Liver (tissue), 9 donors: Measurements from ENCODE around the gene PRDX6. TPM values are rescaled to one million over a fixed set of nuclear protein-coding genes. Genes with fewer than 3 reads are reported as not detected.
"Not testable (repeated sequence)": the region's sequence is repeated elsewhere in the genome, so short reads cannot be mapped to it uniquely, and the experiment has no call there.

Experiments
- DNase-seq: peaks from one replicate; pipeline ENCODE4 v3.0.0-alpha.2; 2017; ENCODE audit warnings: low spot score
- H3K27ac ChIP-seq, 2 donors: one replicate each; pipeline ENCODE4 v1.7.0; 2013; ENCODE audit warnings: inconsistent platforms in 2 of 2, low read length in 2 of 2, control low read depth in 1 of 2, low read depth in 1 of 2, mild to moderate bottlenecking in 1 of 2
- H3K27me3 ChIP-seq, 4 donors: one replicate each; pipeline versions ENCODE4 v1.6.1 to v1.7.0; 2013; ENCODE audit warnings: low read length in 3 of 4, inconsistent platforms in 1 of 4, mild to moderate bottlenecking in 1 of 4, moderate library complexity in 1 of 4; ENCODE audit not compliant: control insufficient read depth in 4 of 4, insufficient read depth in 4 of 4
- H3K36me3 ChIP-seq, 4 donors: one replicate each; pipeline versions ENCODE4 v1.6.1 to v1.7.0; 2013; ENCODE audit warnings: low read length in 3 of 4, mild to moderate bottlenecking in 3 of 4, low read depth in 1 of 4, moderate library complexity in 1 of 4; ENCODE audit not compliant: control insufficient read depth in 4 of 4, insufficient read depth in 3 of 4
- H3K4me1 ChIP-seq, 4 donors: one replicate each; pipeline versions ENCODE4 v1.6.1 to v1.7.0; 2013; ENCODE audit warnings: low read length in 3 of 4, mild to moderate bottlenecking in 3 of 4, moderate library complexity in 1 of 4; ENCODE audit not compliant: control insufficient read depth in 4 of 4, insufficient read depth in 4 of 4
- H3K4me3 ChIP-seq, 3 donors: one replicate each; pipeline versions ENCODE4 v1.6.1 to v1.7.0; 2013; ENCODE audit warnings: low read length in 3 of 3, control low read depth in 1 of 3, low read depth in 1 of 3, mild to moderate bottlenecking in 1 of 3
- H3K9ac ChIP-seq, 2 donors: one replicate each; pipeline ENCODE4 v1.7.0; 2013; ENCODE audit warnings: low read length in 2 of 2, mild to moderate bottlenecking in 2 of 2, moderate library complexity in 2 of 2, control low read depth in 1 of 2, low read depth in 1 of 2
- H3K9me3 ChIP-seq, 4 donors: one replicate each; pipeline versions ENCODE4 v1.6.1 to v1.7.0; 2013; ENCODE audit warnings: low read length in 3 of 4; ENCODE audit not compliant: control insufficient read depth in 4 of 4
- EGR1 ChIP-seq, 2 donors: IDR thresholded peaks; 2 replicates each; pipeline ENCODE4 v1.6.1; 2016 to 2018; ENCODE audit warnings: antibody characterized with exemption in 2 of 2, low read depth in 2 of 2
- FOXA1 ChIP-seq: IDR thresholded peaks from 2 replicates; pipeline ENCODE4 v1.6.1; 2016; ENCODE audit warnings: antibody characterized with exemption
- FOXA2 ChIP-seq: IDR thresholded peaks from 2 replicates; pipeline ENCODE4 v1.6.1; 2016; ENCODE audit warnings: antibody characterized with exemption
- GABPA ChIP-seq, 2 donors: IDR thresholded peaks in 1 of 2; conservative IDR thresholded peaks in 1 of 2; 2 replicates each; pipeline ENCODE4 v1.6.1; 2016; ENCODE audit warnings: antibody characterized with exemption in 2 of 2, mild to moderate bottlenecking in 1 of 2, moderate library complexity in 1 of 2
- HNF4A ChIP-seq, 2 donors: conservative IDR thresholded peaks; 2 replicates each; pipeline ENCODE4 v1.6.1; 2016; ENCODE audit warnings: antibody characterized with exemption in 2 of 2, mild to moderate bottlenecking in 2 of 2
- HNF4G ChIP-seq: IDR thresholded peaks from 2 replicates; pipeline ENCODE4 v1.6.1; 2016; ENCODE audit warnings: antibody characterized with exemption
- JUND ChIP-seq, 2 donors: IDR thresholded peaks; 2 replicates each; pipeline ENCODE4 v1.6.1; 2016; ENCODE audit warnings: antibody characterized with exemption in 2 of 2
- NR2F2 ChIP-seq: IDR thresholded peaks from 2 replicates; pipeline ENCODE4 v1.6.1; 2016; ENCODE audit warnings: antibody characterized with exemption
- RAD21 ChIP-seq, 2 donors: IDR thresholded peaks; 2 replicates each; pipeline ENCODE4 v1.6.1; 2016; ENCODE audit warnings: antibody characterized with exemption in 2 of 2, mild to moderate bottlenecking in 2 of 2
- RXRA ChIP-seq, 2 donors: IDR thresholded peaks; 2 replicates each; pipeline ENCODE4 v1.6.1; 2017 to 2018; ENCODE audit warnings: antibody characterized with exemption in 2 of 2, mild to moderate bottlenecking in 1 of 2
- SP1 ChIP-seq: IDR thresholded peaks from 2 replicates; pipeline ENCODE4 v1.6.1; 2018; ENCODE audit warnings: antibody characterized with exemption, mild to moderate bottlenecking
- TAF1 ChIP-seq: conservative IDR thresholded peaks from 2 replicates; pipeline ENCODE4 v1.6.1; 2016; ENCODE audit warnings: antibody characterized with exemption, mild to moderate bottlenecking
- YY1 ChIP-seq: IDR thresholded peaks from 2 replicates; pipeline ENCODE4 v1.6.1; 2016; ENCODE audit warnings: antibody characterized with exemption, mild to moderate bottlenecking
- WGBS: extraction: QIAGEN DNeasy Blood & Tissue Kit; methylation state at CpG from one replicate; pipeline ENCODE4 v1.1.7; 2013; 5-methylcytosine and 5-hydroxymethylcytosine counted together
- polyA plus RNA-seq, 2 donors: library from polyadenylated mRNA; stranded (reverse) in 1 of 2; unstranded in 1 of 2; fragments of 200-250 nt in 1 of 2; fragments of >200 nt in 1 of 2; fragmentation: Nextera tagmentation in 1 of 2; extraction: Ambion mirVana in 1 of 2; gene quantifications; one replicate each; pipeline versions ENCODE4 v1.2.1 to v1.2.3, GENCODE V29; 2013 to 2015
- total RNA-seq, 2 donors: library from RNA; depleted of rRNA; stranded (reverse); fragments of >200 nt; gene quantifications; one replicate each; pipeline ENCODE4 v1.2.3, GENCODE V29; 2014
- TF ChIP-seq, protein P1 (sequence below): fragments of 150-350 bp; IDR thresholded peaks from 2 replicates; pipeline ENCODE4 v1.5.1; 2017; ENCODE audit warnings: improper control_type of control experiment, low read depth, low read length; ENCODE audit not compliant: missing input control
- TF ChIP-seq, protein P2 (sequence below): IDR thresholded peaks from 2 replicates; pipeline ENCODE4 v1.6.1; 2016; ENCODE audit warnings: antibody characterized with exemption
- TF ChIP-seq, protein P3 (sequence below): IDR thresholded peaks from 2 replicates; pipeline ENCODE4 v1.6.1; 2016; ENCODE audit warnings: antibody characterized with exemption, mild to moderate bottlenecking
- TF ChIP-seq, protein P4 (sequence below): IDR thresholded peaks from 2 replicates; pipeline ENCODE4 v1.6.1; 2016; ENCODE audit warnings: antibody characterized with exemption
- donor health status: healthy.
- donor health status: healthy.
- donor health status: healthy.
- donor health status: healthy.
- donor health status: healthy.

Gene PRDX6
- total and polyA plus RNA-seq, 4 donors, result 147 to 370 (median 240) TPM

DNA sequence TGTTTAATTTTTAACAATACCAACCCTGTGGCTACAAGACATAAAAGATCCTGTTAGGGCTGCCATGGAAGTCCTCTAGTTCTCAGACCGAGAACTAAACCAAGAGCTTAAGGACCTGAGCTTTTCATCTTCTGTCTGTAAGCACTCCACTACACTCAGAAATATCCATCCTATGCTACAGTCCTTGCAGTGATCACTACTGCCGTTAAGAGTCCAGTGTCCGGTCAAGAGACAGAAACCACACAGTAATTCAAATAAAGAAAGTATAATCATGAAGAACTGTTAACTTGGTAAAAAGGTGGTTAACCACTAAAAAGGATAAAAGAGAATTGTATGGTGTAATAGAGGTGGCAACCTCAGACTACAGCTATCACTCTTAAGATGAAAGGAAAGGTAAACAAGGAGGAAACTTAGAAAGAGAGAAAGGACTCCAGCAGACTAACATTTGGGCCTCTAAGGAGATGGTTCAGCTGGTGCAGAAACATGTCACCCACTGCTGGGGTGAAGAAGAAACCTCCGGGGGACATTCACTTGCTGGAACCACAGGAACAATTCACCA, 22.1 kb upstream of the PRDX6 start (continued):
- TF ChIP-seq RXRA (IDR thresholded peaks at IDR 0.05), result no peak
- TF ChIP-seq GABPA (IDR thresholded peaks at IDR 0.05 in 1 of 2, conservative IDR thresholded peaks at IDR 0.05 in 1 of 2), result no peak
- no peak for TF ChIP-seq NR2F2
- TF ChIP-seq SP1, result no peak
- no peak for TF ChIP-seq TAF1

DNA sequence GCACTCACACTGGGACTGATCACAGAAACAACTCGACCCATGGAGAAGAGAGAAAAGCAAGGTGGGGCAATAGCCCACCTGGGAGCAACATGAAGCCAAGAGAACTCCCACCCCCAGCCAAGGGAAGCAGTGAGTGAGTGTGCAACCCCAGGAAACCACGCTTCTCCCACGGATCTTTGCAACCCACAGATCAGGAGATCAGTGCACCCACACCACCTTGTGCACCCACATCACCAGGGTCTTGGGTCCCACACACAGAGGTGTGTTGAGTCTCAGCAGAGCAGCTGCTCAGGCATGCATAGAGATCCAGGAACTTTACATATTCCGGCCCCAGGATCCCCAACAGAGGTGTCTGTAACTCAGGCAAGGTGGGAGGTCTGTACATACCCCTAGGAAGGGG, 17.2 kb upstream of the PRDX6 start:
- no peak for DNase-seq
- peaks cover 6 to 11% (median 8%) of the 10 kb centered on the region in 4 donors for H3K36me3 ChIP-seq
- H3K4me3 ChIP-seq, result no peak overlapping the region
- no peak overlapping the region for H3K9ac ChIP-seq
- H3K27ac ChIP-seq, result no peak overlapping the region
- no peaks in the 10 kb centered on the region for H3K27me3 ChIP-seq
- no peaks in the 10 kb centered on the region for H3K9me3 ChIP-seq
- no peaks in the 10 kb centered on the region for H3K4me1 ChIP-seq
- no peak for TF ChIP-seq HNF4A (conservative IDR thresholded peaks at IDR 0.05)
- TF ChIP-seq FOXA1, result no peak
- 90% methylated on average over 4 of the region's 4 CpGs for WGBS

DNA sequence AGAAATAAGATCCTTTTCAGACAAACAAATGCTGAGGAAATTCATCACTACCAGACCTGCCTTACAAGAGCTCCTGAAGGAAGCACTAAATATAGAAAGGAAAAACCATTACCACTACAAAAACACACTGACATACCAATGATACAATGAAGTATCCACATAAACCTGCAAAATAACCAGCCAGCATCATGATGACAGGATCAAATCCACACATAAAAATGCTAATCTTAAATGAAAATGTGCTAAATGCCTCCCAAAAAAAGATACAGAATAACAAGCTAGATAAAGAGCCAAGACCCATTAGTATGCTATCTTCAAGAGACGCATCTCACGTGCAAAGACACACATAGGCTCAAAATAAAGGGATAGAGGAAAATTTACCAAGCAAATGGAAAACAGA, 14.5 kb upstream of the PRDX6 start:
- H3K27me3 ChIP-seq, H3K4me1 ChIP-seq, H3K9ac ChIP-seq, H3K9me3 ChIP-seq, H3K27ac ChIP-seq, H3K4me3 ChIP-seq, DNase-seq: not testable (repeated sequence)
- 97% methylated on average over 2 of the region's 2 CpGs for WGBS
- H3K36me3 ChIP-seq, result peaks cover 6 to 11% (median 8%) of the 10 kb centered on the region in 4 donors

DNA sequence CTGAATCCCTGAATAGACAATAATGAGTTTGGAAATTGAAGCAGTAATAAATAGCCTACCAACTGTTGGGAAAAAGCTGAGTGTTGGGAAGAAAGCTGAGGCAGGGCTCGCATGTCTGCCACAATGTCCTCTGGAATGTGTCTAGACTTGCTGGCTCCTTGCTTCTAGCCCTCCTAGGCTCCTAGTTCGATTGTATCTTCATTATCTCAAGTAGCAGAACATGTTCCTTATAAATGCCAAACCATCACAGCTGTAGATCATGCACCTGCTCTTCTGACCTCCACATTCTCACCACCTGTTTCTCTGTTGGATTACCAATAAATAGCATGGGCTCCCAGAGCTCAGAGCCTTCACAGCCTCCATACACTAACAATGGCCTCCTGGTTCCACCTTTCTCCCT, 12.9 kb upstream of the PRDX6 start:
- not testable (repeated sequence) for H3K9me3 ChIP-seq, H3K27ac ChIP-seq, H3K4me3 ChIP-seq, H3K9ac ChIP-seq, H3K4me1 ChIP-seq, H3K27me3 ChIP-seq, DNase-seq
- 88% methylated on average over 2 of the region's 2 CpGs for WGBS
- peaks cover 6 to 11% (median 8%) of the 10 kb centered on the region in 4 donors for H3K36me3 ChIP-seq

DNA sequence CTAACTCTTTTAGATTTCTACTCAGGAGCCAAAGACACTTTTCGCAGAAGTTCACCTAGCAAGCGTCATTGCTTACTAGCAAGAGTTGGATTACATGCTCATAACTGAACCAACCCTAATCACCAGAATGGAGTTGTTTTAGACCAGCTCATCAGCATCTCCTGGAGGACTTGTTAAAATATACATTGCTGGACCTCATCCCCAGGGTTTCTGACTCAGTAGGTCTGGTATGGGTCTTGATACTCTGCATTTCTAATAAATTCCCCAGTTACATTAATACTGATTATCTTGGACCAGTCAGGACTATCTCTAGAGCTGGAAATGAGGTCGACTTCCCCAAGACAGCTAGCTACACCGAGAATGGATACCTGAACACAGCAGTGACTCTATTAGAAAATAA, 9.7 kb upstream of the PRDX6 start:
- no peak overlapping the region for H3K27ac ChIP-seq
- no peak overlapping the region for H3K4me3 ChIP-seq
- H3K9ac ChIP-seq, result no peak overlapping the region
- H3K9me3 ChIP-seq, result no peaks in the 10 kb centered on the region
- no peaks in the 10 kb centered on the region for H3K4me1 ChIP-seq
- WGBS, result 94% methylated on average over 4 of the region's 4 CpGs
- H3K27me3 ChIP-seq, result no peaks in the 10 kb centered on the region
- no peak for DNase-seq
- H3K36me3 ChIP-seq, result peaks cover 0 to 3% (median 0%) of the 10 kb centered on the region in 4 donors
- TF ChIP-seq JUND (IDR thresholded peaks at IDR 0.05) (no peak), FOXA2 (no peak), EGR1 (IDR thresholded peaks at IDR 0.05; ENCODE audit: low read depth in 2 of 2) (no peak), HNF4A (conservative IDR thresholded peaks at IDR 0.05) (no peak), RAD21 (IDR thresholded peaks at IDR 0.05) (no peak), FOXA1 (no peak), YY1 (no peak), GABPA (IDR thresholded peaks at IDR 0.05 in 1 of 2, conservative IDR thresholded peaks at IDR 0.05 in 1 of 2) (no peak), HNF4G (no peak), SP1 (no peak), TAF1 (no peak), RXRA (IDR thresholded peaks at IDR 0.05) (no peak), NR2F2 (no peak)
- TF ChIP-seq, protein P1, sequence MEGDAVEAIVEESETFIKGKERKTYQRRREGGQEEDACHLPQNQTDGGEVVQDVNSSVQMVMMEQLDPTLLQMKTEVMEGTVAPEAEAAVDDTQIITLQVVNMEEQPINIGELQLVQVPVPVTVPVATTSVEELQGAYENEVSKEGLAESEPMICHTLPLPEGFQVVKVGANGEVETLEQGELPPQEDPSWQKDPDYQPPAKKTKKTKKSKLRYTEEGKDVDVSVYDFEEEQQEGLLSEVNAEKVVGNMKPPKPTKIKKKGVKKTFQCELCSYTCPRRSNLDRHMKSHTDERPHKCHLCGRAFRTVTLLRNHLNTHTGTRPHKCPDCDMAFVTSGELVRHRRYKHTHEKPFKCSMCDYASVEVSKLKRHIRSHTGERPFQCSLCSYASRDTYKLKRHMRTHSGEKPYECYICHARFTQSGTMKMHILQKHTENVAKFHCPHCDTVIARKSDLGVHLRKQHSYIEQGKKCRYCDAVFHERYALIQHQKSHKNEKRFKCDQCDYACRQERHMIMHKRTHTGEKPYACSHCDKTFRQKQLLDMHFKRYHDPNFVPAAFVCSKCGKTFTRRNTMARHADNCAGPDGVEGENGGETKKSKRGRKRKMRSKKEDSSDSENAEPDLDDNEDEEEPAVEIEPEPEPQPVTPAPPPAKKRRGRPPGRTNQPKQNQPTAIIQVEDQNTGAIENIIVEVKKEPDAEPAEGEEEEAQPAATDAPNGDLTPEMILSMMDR, result no peak
- TF ChIP-seq, protein P2, sequence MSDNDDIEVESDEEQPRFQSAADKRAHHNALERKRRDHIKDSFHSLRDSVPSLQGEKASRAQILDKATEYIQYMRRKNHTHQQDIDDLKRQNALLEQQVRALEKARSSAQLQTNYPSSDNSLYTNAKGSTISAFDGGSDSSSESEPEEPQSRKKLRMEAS, result no peak
- TF ChIP-seq, protein P3, sequence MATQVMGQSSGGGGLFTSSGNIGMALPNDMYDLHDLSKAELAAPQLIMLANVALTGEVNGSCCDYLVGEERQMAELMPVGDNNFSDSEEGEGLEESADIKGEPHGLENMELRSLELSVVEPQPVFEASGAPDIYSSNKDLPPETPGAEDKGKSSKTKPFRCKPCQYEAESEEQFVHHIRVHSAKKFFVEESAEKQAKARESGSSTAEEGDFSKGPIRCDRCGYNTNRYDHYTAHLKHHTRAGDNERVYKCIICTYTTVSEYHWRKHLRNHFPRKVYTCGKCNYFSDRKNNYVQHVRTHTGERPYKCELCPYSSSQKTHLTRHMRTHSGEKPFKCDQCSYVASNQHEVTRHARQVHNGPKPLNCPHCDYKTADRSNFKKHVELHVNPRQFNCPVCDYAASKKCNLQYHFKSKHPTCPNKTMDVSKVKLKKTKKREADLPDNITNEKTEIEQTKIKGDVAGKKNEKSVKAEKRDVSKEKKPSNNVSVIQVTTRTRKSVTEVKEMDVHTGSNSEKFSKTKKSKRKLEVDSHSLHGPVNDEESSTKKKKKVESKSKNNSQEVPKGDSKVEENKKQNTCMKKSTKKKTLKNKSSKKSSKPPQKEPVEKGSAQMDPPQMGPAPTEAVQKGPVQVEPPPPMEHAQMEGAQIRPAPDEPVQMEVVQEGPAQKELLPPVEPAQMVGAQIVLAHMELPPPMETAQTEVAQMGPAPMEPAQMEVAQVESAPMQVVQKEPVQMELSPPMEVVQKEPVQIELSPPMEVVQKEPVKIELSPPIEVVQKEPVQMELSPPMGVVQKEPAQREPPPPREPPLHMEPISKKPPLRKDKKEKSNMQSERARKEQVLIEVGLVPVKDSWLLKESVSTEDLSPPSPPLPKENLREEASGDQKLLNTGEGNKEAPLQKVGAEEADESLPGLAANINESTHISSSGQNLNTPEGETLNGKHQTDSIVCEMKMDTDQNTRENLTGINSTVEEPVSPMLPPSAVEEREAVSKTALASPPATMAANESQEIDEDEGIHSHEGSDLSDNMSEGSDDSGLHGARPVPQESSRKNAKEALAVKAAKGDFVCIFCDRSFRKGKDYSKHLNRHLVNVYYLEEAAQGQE, result no peak
- TF ChIP-seq, protein P4, sequence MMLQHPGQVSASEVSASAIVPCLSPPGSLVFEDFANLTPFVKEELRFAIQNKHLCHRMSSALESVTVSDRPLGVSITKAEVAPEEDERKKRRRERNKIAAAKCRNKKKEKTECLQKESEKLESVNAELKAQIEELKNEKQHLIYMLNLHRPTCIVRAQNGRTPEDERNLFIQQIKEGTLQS, result no peak
